ENCODE data around the gene APOH.

Gene APOH

DNA sequence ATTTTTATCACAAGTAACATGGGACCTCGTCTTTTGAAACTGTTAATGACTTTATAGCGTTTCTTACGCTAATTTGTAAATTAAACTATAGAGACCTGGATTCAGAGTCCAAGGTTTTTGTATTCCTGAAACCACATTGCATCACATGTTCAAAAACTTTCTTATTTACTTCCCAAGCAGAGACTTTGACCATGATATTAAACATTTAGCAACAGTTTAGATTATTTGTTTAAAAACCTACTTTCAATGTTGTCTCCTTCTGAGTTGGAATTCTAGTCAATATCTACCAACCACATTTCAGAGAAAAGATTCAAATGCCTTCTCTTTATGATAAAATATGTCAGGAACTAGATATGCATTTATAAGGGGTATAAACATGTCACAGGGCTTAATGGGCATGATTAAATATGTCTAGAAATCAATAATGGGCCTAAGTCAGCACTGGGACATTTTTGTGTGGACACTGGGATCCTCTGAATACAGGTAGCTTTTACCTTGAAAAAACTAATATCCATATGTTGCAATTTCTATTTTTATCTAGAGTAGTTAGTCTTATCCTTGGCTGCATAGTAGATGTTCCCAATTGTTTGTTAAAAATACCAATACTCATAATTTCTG, 6.3 kb upstream of the APOH start:
- DNase-seq (ENCODE audit: low read depth in 2 of 2, low spot score in 1 of 2) = no peak

DNA sequence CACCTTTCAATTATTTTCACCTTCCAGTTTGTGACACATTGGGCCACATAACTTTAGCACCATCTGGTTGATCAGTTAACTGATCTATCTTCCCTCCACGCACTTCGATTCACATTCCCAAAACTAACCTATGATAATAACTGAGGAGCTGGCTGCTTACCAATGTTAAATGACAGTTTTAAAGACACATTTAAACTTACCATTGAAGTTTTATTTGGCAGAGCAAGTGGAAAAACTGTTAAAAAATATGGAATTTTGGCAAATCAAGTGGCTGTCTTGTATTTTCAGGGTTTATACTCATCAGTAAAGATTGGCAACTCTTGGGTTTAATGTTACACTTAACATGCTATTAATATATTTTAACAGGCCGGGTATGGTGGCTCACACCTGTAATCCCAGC, 5.4 kb upstream of the APOH start:
- DNase-seq (ENCODE audit: low read depth in 2 of 2, low spot score in 1 of 2) = no peak

- no peak for DNase-seq (ENCODE audit: low read depth in 2 of 2, low spot score in 1 of 2)
These were observed 4.0 kb upstream of the APOH start for GRCh38 chr17:66233023-66233753.

- DNase-seq (ENCODE audit: low read depth in 2 of 2, low spot score in 1 of 2) = no peak
These were observed 1.8 kb upstream of the APOH start for GRCh38 chr17:66230922-66231591.

DNA sequence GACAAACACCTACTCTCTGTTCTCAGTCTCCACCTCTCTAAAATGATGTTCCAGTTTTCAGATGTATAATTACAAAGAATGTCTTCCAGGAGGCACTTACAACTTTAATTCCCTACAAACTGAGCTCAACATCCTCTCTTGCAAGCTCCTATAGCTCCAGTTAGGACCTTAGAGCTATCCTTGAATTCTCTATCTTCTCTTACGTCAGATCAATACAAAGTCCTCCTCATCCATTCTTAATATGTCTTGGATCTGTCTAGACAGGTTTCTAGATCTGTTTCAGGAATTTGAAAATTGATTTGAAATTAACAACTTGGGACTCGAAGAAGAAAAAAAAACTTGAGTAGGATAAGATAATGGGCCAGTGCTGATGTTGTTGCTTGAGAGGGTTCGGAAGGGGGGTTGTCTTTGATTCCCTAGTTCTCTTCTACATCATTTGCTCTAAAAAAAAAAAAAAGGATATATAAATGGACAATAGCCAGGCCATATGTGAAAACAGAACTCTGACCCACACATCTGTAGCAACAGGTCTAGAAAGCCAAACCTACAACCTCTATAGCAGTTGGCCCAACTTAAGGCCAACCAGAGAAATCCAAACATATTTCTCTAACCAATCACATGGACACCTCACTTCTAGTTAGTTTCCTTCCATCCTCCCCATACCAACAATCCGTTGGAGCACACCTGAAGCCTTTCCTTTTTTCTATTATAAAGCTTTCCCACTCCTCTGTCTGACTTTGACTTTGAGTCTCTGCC, 746 bp upstream of the APOH start:
- DNase-seq (ENCODE audit: low read depth in 2 of 2, low spot score in 1 of 2) = no peak

DNA sequence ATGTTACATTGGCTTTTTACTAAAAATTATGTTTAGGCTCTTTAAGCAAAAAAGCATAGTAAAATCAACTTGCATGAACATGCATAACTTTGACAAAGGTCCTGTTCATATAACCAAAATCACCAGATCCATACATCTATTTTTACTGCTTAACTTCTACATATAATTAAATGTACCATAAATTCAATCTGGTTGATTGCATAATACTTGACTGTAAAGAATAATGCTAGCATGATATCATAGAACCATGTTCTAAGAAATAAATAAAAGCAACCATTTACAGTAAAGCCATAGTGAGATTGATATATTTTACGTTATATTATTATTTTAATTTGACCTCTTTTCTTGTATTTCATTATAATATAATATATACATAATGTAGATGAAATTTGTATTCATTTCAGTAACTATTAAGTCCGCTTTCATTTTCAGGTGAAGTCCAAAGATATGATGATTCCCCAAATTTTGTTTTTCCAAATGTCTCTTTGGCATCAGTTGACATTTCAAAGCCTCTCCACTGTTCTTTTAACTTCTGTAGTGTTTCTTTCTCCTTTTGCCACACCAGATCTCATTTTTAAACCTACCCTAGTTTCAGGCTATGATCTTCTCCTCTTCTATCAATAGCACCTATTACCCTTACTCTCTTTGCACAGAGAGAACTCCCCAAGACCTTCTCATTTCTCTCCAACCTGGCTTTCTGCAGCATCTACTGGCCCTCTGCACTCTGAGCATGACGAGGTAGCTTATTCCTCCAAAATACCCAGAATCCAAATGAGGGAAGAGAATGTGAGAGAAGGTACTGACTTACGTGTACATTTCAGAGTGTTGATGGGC, 1.8 kb downstream of the APOH start:
- no peak for DNase-seq (ENCODE audit: low read depth in 2 of 2, low spot score in 1 of 2)

GRCh38 chr17:66222798-66223350, 6.3 kb downstream of the APOH start:
- no peak for DNase-seq (ENCODE audit: low read depth in 2 of 2, low spot score in 1 of 2)

- no peak for DNase-seq (ENCODE audit: low read depth in 2 of 2, low spot score in 1 of 2)
These were observed 7.3 kb downstream of the APOH start for GRCh38 chr17:66221755-66222530.

DNA sequence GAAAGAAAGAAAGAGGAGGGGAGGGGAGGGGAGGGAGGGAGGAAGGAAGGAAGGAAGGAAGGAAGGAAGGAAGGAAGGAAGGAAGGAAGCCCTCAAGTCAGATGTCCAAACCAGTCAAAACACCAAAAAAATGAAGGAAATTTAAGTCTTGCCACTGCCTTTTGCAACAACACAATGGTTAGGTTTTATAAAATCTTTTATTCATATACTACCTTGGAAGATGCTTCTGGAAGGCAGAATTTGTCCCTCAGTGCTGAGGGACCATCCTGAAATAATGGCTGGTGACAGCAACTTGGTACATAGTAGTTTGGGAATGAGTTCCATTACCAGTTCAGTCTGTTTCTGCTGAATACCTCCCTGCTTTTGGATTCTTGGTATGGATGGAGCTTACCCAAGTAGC, 7.9 kb downstream of the APOH start:
- DNase-seq (ENCODE audit: low read depth in 2 of 2, low spot score in 1 of 2) = no peak

- DNase-seq (ENCODE audit: low read depth in 2 of 2, low spot score in 1 of 2) = no peak
These were observed 9.0 kb downstream of the APOH start for GRCh38 chr17:66220079-66220835.

DNA sequence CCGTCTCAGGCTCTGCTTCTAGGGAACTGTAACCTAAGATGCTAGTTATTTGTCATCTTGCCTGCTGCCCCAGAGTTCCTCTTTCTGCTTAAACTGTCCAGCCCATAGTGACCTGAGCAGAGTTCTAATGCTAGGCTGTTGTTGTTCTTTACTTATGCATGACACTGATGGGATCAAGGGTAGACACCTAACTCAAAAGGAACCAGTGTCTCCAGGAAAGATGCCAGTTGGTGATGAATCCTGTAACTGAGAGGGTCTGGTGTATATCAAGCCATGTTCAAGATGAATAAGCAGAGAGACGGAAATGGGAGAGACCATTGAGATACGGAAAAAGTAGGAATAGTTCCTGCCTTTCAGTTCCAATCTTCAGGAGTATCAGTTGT, 13.7 kb downstream of the APOH start:
- DNase-seq (ENCODE audit: low read depth in 2 of 2, low spot score in 1 of 2) = no peak

GRCh38 chr17:66214884-66215528, 14.2 kb downstream of the APOH start:
- no peak for DNase-seq (ENCODE audit: low read depth in 2 of 2, low spot score in 1 of 2)

- DNase-seq (ENCODE audit: low read depth in 2 of 2, low spot score in 1 of 2) = no peak
These were observed 18.0 kb downstream of the APOH start for GRCh38 chr17:66211047-66211810.

- DNase-seq (ENCODE audit: low read depth in 2 of 2, low spot score in 1 of 2) = no peak
These were observed 19.0 kb downstream of the APOH start for GRCh38 chr17:66210208-66210574.

- no peak for DNase-seq (ENCODE audit: low read depth in 2 of 2, low spot score in 1 of 2)
These were observed 21.3 kb downstream of the APOH start for GRCh38 chr17:66207936-66208335.

GRCh38 chr17:66203274-66204015, 25.8 kb downstream of the APOH start:
- no peak for DNase-seq (ENCODE audit: low read depth in 2 of 2, low spot score in 1 of 2)

- no peak for DNase-seq (ENCODE audit: low read depth in 2 of 2, low spot score in 1 of 2)
These were observed 28.5 kb downstream of the APOH start for GRCh38 chr17:66200685-66201092.

All from stimulated activated CD8-positive, alpha-beta memory T cell treated with anti-CD3 and anti-CD28 coated beads, Interleukin-4, amount 100 ng/mL, for 4 hours (primary cell).